GM23338 (cell line): Measurements from ENCODE around the gene MLST8. TPM values are rescaled to one million over a fixed set of nuclear protein-coding genes. Genes with fewer than 3 reads are reported as not detected.

Source experiments
- ATAC-seq: fragments of 200-7000 bp; cut with Tn5 transposase; 3 replicates; pipeline ENCODE4 v1.9.1; 2020
- DNase-seq: peaks from one replicate; pipeline ENCODE4 v3.0.0-alpha.2; 2015; ENCODE audit warnings: low spot score
- H2AFZ ChIP-seq: fragments of 200-600 bp; sonication (generic); 2 replicates; pipeline ENCODE4 v1.8.0; 2016; ENCODE audit warnings: antibody characterized with exemption, mild to moderate bottlenecking, moderate library complexity
- H3F3A ChIP-seq: fragments of 200-600 bp; sonication (generic); replicated peaks from 2 replicates; pipeline ENCODE4 v1.8.0; 2017; ENCODE audit warnings: antibody characterized with exemption, mixed run types, low read depth
- H3K27ac ChIP-seq: fragments of 200-600 bp; sonication (generic); 2 replicates; pipeline ENCODE4 v1.6.1; 2016; ENCODE audit warnings: low read depth
- H3K27me3 ChIP-seq: fragments of 200-600 bp; sonication (generic); 2 replicates; pipeline ENCODE4 v1.8.0; 2016; ENCODE audit warnings: mild to moderate bottlenecking, mixed run types, moderate library complexity; ENCODE audit not compliant: insufficient read depth
- H3K36me3 ChIP-seq: fragments of 200-600 bp; sonication (generic); 2 replicates; pipeline ENCODE4 v1.8.0; 2016; ENCODE audit warnings: mild to moderate bottlenecking; ENCODE audit not compliant: insufficient read depth
- H3K4me1 ChIP-seq: fragments of 200-600 bp; sonication (generic); 2 replicates; pipeline ENCODE4 v1.8.0; 2016; ENCODE audit warnings: mild to moderate bottlenecking, moderate library complexity; ENCODE audit not compliant: insufficient read depth
- H3K4me2 ChIP-seq: fragments of 200-600 bp; sonication (generic); 2 replicates; pipeline ENCODE4 v1.7.1; 2017; ENCODE audit warnings: mixed run types
- H3K4me3 ChIP-seq: fragments of 200-600 bp; sonication (generic); 2 replicates; pipeline ENCODE4 v1.6.1; 2016; ENCODE audit warnings: mixed run types
- H3K79me2 ChIP-seq: fragments of 200-600 bp; sonication (generic); replicated peaks from 2 replicates; pipeline ENCODE4 v1.8.0; 2017; ENCODE audit warnings: mild to moderate bottlenecking; ENCODE audit not compliant: insufficient read depth
- H3K9me2 ChIP-seq: fragments of 200-600 bp; sonication (generic); 2 replicates; pipeline ENCODE4 v1.8.0; 2017; ENCODE audit not compliant: insufficient read depth
- H4K20me1 ChIP-seq: fragments of 200-600 bp; sonication (generic); replicated peaks from 2 replicates; pipeline ENCODE4 v1.8.0; 2017; ENCODE audit warnings: mild to moderate bottlenecking; ENCODE audit not compliant: insufficient read depth
- H3K27ac Mint-ChIP-seq: 2 replicates; pipeline ENCODE4 v1.8.0; 2020; ENCODE audit warnings: inconsistent platforms, mild to moderate bottlenecking, moderate library complexity, mixed read lengths
- H3K27me3 Mint-ChIP-seq: 3 replicates; pipeline ENCODE4 v1.8.0; 2022; ENCODE audit warnings: low read depth, mild to moderate bottlenecking, moderate library complexity, mixed read lengths, inconsistent platforms; ENCODE audit not compliant: insufficient read depth, poor library complexity
- H3K36me3 Mint-ChIP-seq: 3 replicates; pipeline ENCODE4 v1.8.0; 2021; ENCODE audit warnings: low read depth, mild to moderate bottlenecking, inconsistent platforms, moderate library complexity, mixed read lengths
- H3K4me1 Mint-ChIP-seq: 3 replicates; pipeline ENCODE4 v1.8.0; 2020; ENCODE audit warnings: mild to moderate bottlenecking, inconsistent platforms, mixed read lengths
- H3K4me3 Mint-ChIP-seq: 3 replicates; pipeline ENCODE4 v1.8.0; 2021; ENCODE audit warnings: moderate library complexity, mild to moderate bottlenecking, inconsistent platforms, mixed read lengths
- H3K9me3 Mint-ChIP-seq: 3 replicates; pipeline ENCODE4 v1.8.0; 2020; ENCODE audit warnings: moderate library complexity, mild to moderate bottlenecking, inconsistent platforms, mixed read lengths
- CREB1 ChIP-seq: fragments of 250-450 bp; sonication (Bioruptor Pico); IDR thresholded peaks from 2 replicates; pipeline ENCODE4 v1.5.0; 2020; ENCODE audit warnings: low read depth, mild to moderate bottlenecking, moderate library complexity
- EZH2 ChIP-seq: fragments of 200-600 bp; sonication (generic); IDR thresholded peaks from one replicate; pipeline ENCODE4 v1.8.0; 2017; ENCODE audit warnings: antibody characterized with exemption, mild to moderate bottlenecking, low read depth; ENCODE audit not compliant: unreplicated experiment
- EZH2phosphoT487 ChIP-seq: fragments of 200-600 bp; sonication (generic); IDR thresholded peaks from one replicate; pipeline ENCODE4 v1.8.1; 2018; ENCODE audit warnings: antibody characterized with exemption; ENCODE audit not compliant: unreplicated experiment
- JUNB ChIP-seq: IDR thresholded peaks from one replicate; pipeline ENCODE4 v1.6.1; 2016; ENCODE audit warnings: antibody characterized with exemption; ENCODE audit not compliant: unreplicated experiment
- NANOG ChIP-seq: IDR thresholded peaks from 2 replicates; pipeline ENCODE4 v1.6.1; 2016; ENCODE audit warnings: antibody characterized with exemption, borderline replicate concordance
- POLR2AphosphoS5 ChIP-seq: IDR thresholded peaks from 2 replicates; pipeline ENCODE4 v1.6.1; 2016; ENCODE audit warnings: antibody characterized with exemption, low read depth
- STAT1 ChIP-seq: IDR thresholded peaks from one replicate; pipeline ENCODE4 v1.6.1; 2016; ENCODE audit warnings: antibody characterized with exemption; ENCODE audit not compliant: unreplicated experiment
- ZNF114 ChIP-seq: fragments of 250-450 bp; sonication (Bioruptor Pico); IDR thresholded peaks from 2 replicates; pipeline ENCODE4 v1.5.0; 2020; ENCODE audit warnings: mild to moderate bottlenecking, moderate library complexity
- ZNF331 ChIP-seq: fragments of 250-450 bp; sonication (Bioruptor Pico); IDR thresholded peaks from 2 replicates; pipeline ENCODE4 v1.5.0; 2020; ENCODE audit warnings: low read depth, mild to moderate bottlenecking, moderate library complexity
- polyA plus RNA-seq: library from polyadenylated mRNA; unstranded; fragments of >200 nt; fragmentation: Nextera tagmentation; extraction: Ambion mirVana; gene quantifications from 2 replicates; pipeline ENCODE4 v1.2.1, GENCODE V29; 2016
- total RNA-seq: library from RNA; depleted of rRNA; stranded (reverse); fragments of >200 nt; shearing (Covaris generic); gene quantifications from 2 replicates; pipeline ENCODE4 v1.2.3, GENCODE V29; 2014
- TF ChIP-seq, protein P1 (sequence below), 2 experiments: fragments of 200-600 bp in 1 of 2; sonication (generic) in 1 of 2; conservative IDR thresholded peaks; 2 replicates each; pipeline versions ENCODE4 v1.5.1 to v1.6.1; 2016 to 2017; ENCODE audit warnings: antibody characterized with exemption in 2 of 2, low read depth in 2 of 2, mild to moderate bottlenecking in 2 of 2, moderate library complexity in 1 of 2
- TF ChIP-seq, protein P2 (sequence below): fragments of 250-450 bp; sonication (Bioruptor Pico); IDR thresholded peaks from 2 replicates; pipeline ENCODE4 v1.5.0; 2020; ENCODE audit warnings: mild to moderate bottlenecking, moderate library complexity
- TF ChIP-seq, protein P3 (sequence below): IDR thresholded peaks from 2 replicates; pipeline ENCODE4 v1.6.1; 2016; ENCODE audit warnings: antibody characterized with exemption
- TF ChIP-seq, protein P4 (sequence below): IDR thresholded peaks from one replicate; pipeline ENCODE4 v1.6.1; 2018; ENCODE audit warnings: antibody characterized with exemption; ENCODE audit not compliant: unreplicated experiment

Gene MLST8
- total and polyA plus RNA-seq, 2 experiments from 2014 or later: 58.8 to 138 TPM

DNA sequence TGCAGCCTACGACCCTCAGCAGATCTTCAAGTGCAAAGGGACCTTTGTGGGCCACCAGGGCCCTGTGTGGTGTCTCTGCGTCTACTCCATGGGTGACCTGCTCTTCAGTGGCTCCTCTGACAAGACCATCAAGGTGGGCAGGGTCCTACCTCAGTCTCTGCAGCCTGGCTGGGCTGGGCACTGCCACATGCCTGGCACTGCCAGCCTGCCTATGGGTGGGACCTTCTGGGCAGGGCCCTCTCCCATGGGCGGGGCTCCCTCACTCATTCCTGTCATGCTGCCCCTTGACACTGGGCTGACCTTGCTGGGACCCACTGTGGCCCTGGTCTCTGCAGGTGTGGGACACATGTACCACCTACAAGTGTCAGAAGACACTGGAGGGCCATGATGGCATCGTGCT lies 31.3 kb upstream of the MLST8 start:
- no peaks in the 10 kb centered on the region for H3K27me3 ChIP-seq
- DNase-seq: no peak
- Mint-ChIP-seq H3K4me1 (peaks cover 2% of the 10 kb centered on the region; the same call in 1 of the 3 replicates), H3K9me3 (no peaks in the 10 kb centered on the region), H3K27me3 (peaks cover 16% of the 10 kb centered on the region), H3K4me3 (no peak overlapping the region), H3K36me3 (peaks cover 30% of the 10 kb centered on the region), H3K27ac (no peak overlapping the region)
- H3K4me2 ChIP-seq: no peak overlapping the region
- no peaks in the 10 kb centered on the region for H3K9me2 ChIP-seq
- no peak overlapping the region for H2AFZ ChIP-seq
- no peak for ATAC-seq
- no peaks in the 10 kb centered on the region; the same call in 1 of the 2 replicates for H4K20me1 ChIP-seq
- no peak for TF ChIP-seq ZNF331 (CRISPR knock-in tag)
- TF ChIP-seq, protein P1, sequence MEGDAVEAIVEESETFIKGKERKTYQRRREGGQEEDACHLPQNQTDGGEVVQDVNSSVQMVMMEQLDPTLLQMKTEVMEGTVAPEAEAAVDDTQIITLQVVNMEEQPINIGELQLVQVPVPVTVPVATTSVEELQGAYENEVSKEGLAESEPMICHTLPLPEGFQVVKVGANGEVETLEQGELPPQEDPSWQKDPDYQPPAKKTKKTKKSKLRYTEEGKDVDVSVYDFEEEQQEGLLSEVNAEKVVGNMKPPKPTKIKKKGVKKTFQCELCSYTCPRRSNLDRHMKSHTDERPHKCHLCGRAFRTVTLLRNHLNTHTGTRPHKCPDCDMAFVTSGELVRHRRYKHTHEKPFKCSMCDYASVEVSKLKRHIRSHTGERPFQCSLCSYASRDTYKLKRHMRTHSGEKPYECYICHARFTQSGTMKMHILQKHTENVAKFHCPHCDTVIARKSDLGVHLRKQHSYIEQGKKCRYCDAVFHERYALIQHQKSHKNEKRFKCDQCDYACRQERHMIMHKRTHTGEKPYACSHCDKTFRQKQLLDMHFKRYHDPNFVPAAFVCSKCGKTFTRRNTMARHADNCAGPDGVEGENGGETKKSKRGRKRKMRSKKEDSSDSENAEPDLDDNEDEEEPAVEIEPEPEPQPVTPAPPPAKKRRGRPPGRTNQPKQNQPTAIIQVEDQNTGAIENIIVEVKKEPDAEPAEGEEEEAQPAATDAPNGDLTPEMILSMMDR (conservative IDR thresholded peaks at IDR 0.05; ENCODE audit: low read depth in 2 of 2): no peak
- no peak for TF ChIP-seq ZNF114 (CRISPR knock-in tag)
- no peak for TF ChIP-seq CREB1
- TF ChIP-seq, protein P2, sequence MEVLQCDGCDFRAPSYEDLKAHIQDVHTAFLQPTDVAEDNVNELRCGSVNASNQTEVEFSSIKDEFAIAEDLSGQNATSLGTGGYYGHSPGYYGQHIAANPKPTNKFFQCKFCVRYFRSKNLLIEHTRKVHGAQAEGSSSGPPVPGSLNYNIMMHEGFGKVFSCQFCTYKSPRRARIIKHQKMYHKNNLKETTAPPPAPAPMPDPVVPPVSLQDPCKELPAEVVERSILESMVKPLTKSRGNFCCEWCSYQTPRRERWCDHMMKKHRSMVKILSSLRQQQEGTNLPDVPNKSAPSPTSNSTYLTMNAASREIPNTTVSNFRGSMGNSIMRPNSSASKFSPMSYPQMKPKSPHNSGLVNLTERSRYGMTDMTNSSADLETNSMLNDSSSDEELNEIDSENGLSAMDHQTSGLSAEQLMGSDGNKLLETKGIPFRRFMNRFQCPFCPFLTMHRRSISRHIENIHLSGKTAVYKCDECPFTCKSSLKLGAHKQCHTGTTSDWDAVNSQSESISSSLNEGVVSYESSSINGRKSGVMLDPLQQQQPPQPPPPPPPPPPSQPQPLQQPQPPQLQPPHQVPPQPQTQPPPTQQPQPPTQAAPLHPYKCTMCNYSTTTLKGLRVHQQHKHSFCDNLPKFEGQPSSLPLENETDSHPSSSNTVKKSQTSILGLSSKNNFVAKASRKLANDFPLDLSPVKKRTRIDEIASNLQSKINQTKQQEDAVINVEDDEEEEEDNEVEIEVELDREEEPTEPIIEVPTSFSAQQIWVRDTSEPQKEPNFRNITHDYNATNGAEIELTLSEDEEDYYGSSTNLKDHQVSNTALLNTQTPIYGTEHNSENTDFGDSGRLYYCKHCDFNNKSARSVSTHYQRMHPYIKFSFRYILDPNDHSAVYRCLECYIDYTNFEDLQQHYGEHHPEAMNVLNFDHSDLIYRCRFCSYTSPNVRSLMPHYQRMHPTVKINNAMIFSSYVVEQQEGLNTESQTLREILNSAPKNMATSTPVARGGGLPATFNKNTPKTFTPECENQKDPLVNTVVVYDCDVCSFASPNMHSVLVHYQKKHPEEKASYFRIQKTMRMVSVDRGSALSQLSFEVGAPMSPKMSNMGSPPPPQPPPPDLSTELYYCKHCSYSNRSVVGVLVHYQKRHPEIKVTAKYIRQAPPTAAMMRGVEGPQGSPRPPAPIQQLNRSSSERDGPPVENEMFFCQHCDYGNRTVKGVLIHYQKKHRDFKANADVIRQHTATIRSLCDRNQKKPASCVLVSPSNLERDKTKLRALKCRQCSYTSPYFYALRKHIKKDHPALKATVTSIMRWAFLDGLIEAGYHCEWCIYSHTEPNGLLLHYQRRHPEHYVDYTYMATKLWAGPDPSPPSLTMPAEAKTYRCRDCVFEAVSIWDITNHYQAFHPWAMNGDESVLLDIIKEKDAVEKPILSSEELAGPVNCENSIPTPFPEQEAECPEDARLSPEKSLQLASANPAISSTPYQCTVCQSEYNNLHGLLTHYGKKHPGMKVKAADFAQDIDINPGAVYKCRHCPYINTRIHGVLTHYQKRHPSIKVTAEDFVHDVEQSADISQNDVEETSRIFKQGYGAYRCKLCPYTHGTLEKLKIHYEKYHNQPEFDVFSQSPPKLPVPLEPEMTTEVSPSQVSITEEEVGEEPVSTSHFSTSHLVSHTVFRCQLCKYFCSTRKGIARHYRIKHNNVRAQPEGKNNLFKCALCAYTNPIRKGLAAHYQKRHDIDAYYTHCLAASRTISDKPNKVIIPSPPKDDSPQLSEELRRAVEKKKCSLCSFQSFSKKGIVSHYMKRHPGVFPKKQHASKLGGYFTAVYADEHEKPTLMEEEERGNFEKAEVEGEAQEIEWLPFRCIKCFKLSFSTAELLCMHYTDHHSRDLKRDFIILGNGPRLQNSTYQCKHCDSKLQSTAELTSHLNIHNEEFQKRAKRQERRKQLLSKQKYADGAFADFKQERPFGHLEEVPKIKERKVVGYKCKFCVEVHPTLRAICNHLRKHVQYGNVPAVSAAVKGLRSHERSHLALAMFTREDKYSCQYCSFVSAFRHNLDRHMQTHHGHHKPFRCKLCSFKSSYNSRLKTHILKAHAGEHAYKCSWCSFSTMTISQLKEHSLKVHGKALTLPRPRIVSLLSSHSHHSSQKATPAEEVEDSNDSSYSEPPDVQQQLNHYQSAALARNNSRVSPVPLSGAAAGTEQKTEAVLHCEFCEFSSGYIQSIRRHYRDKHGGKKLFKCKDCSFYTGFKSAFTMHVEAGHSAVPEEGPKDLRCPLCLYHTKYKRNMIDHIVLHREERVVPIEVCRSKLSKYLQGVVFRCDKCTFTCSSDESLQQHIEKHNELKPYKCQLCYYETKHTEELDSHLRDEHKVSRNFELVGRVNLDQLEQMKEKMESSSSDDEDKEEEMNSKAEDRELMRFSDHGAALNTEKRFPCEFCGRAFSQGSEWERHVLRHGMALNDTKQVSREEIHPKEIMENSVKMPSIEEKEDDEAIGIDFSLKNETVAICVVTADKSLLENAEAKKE (CRISPR knock-in tag): no peak
- TF ChIP-seq, protein P3, sequence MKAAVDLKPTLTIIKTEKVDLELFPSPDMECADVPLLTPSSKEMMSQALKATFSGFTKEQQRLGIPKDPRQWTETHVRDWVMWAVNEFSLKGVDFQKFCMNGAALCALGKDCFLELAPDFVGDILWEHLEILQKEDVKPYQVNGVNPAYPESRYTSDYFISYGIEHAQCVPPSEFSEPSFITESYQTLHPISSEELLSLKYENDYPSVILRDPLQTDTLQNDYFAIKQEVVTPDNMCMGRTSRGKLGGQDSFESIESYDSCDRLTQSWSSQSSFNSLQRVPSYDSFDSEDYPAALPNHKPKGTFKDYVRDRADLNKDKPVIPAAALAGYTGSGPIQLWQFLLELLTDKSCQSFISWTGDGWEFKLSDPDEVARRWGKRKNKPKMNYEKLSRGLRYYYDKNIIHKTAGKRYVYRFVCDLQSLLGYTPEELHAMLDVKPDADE: no peak
- TF ChIP-seq EZH2phosphoT487: no peak
- no peak for TF ChIP-seq POLR2AphosphoS5
- no peak for TF ChIP-seq STAT1
- no peak for TF ChIP-seq EZH2
- no peak for TF ChIP-seq NANOG
- TF ChIP-seq, protein P4, sequence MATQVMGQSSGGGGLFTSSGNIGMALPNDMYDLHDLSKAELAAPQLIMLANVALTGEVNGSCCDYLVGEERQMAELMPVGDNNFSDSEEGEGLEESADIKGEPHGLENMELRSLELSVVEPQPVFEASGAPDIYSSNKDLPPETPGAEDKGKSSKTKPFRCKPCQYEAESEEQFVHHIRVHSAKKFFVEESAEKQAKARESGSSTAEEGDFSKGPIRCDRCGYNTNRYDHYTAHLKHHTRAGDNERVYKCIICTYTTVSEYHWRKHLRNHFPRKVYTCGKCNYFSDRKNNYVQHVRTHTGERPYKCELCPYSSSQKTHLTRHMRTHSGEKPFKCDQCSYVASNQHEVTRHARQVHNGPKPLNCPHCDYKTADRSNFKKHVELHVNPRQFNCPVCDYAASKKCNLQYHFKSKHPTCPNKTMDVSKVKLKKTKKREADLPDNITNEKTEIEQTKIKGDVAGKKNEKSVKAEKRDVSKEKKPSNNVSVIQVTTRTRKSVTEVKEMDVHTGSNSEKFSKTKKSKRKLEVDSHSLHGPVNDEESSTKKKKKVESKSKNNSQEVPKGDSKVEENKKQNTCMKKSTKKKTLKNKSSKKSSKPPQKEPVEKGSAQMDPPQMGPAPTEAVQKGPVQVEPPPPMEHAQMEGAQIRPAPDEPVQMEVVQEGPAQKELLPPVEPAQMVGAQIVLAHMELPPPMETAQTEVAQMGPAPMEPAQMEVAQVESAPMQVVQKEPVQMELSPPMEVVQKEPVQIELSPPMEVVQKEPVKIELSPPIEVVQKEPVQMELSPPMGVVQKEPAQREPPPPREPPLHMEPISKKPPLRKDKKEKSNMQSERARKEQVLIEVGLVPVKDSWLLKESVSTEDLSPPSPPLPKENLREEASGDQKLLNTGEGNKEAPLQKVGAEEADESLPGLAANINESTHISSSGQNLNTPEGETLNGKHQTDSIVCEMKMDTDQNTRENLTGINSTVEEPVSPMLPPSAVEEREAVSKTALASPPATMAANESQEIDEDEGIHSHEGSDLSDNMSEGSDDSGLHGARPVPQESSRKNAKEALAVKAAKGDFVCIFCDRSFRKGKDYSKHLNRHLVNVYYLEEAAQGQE: no peak
- TF ChIP-seq JUNB: no peak
- H3K36me3 ChIP-seq: no peaks in the 10 kb centered on the region; the same call in 1 of the 2 replicates
- no peak overlapping the region for H3K27ac ChIP-seq
- H3K79me2 ChIP-seq: no peaks in the 10 kb centered on the region; the same call in 1 of the 2 replicates
- no peak overlapping the region for H3K4me3 ChIP-seq
- H3F3A ChIP-seq: 0 out of 2 replicates have a peak, but pooled peaks cover 19% of the 10 kb centered on the region
- H3K4me1 ChIP-seq: no peaks in the 10 kb centered on the region
